ENCODE results near the gene CTU2.

- TF ChIP-seq, protein P1, sequence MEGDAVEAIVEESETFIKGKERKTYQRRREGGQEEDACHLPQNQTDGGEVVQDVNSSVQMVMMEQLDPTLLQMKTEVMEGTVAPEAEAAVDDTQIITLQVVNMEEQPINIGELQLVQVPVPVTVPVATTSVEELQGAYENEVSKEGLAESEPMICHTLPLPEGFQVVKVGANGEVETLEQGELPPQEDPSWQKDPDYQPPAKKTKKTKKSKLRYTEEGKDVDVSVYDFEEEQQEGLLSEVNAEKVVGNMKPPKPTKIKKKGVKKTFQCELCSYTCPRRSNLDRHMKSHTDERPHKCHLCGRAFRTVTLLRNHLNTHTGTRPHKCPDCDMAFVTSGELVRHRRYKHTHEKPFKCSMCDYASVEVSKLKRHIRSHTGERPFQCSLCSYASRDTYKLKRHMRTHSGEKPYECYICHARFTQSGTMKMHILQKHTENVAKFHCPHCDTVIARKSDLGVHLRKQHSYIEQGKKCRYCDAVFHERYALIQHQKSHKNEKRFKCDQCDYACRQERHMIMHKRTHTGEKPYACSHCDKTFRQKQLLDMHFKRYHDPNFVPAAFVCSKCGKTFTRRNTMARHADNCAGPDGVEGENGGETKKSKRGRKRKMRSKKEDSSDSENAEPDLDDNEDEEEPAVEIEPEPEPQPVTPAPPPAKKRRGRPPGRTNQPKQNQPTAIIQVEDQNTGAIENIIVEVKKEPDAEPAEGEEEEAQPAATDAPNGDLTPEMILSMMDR (IDR thresholded peaks at IDR 0.05), result no peak
- no peak for TF ChIP-seq POLR2A (IDR thresholded peaks at IDR 0.05)
Measured at GRCh38 chr16:88691129-88691813, 15.0 kb upstream of the CTU2 start.

Measured in thyroid gland (tissue), 4 donors.